ENCODE measurements around the gene FGFRL1. TPM values are rescaled to one million over a fixed set of nuclear protein-coding genes. Genes with fewer than 3 reads are reported as not detected.
A peak's percentile ranks its signal among the peaks of the same experiment; 100 is the strongest.
"Not testable (repeated sequence)": the region's sequence is repeated elsewhere in the genome, so short reads cannot be mapped to it uniquely, and the experiment has no call there.

Gene FGFRL1
- total RNA-seq, 1 donor from 2014 or later, result 70.4 TPM

DNA sequence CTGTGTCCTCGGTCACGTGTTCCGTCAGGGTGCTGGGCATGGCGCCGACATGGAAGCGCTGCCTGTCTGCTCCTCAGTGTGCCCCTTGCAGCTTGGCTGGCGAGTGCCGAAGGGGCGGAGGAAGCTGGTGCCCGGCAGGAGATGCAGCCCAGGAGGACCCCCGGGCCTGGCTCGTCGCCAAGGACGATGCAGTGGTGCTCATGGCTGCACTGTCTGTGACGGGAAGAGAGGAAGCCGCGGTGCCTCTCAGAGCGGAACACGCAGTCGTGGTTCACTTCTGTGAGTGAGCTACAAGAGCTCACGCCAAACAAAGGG is 38.1 kb downstream of the FGFRL1 start:
- no peak for DNase-seq (ENCODE audit: low spot score)
- Mint-ChIP-seq H3K9me3 (ENCODE audit: low read depth) (no peaks in the 10 kb centered on the region), H3K4me3 (ENCODE audit: unreplicated experiment) (no peak overlapping the region), H3K4me1 (ENCODE audit: low read depth) (peaks cover 57% of the 10 kb centered on the region), H3K36me3 (ENCODE audit: low read depth) (no peaks in the 10 kb centered on the region), H3K27me3 (ENCODE audit: low read depth) (peaks cover 2% of the 10 kb centered on the region), H3K27ac (ENCODE audit: unreplicated experiment) (no peak overlapping the region)
- TF ChIP-seq, protein P1, sequence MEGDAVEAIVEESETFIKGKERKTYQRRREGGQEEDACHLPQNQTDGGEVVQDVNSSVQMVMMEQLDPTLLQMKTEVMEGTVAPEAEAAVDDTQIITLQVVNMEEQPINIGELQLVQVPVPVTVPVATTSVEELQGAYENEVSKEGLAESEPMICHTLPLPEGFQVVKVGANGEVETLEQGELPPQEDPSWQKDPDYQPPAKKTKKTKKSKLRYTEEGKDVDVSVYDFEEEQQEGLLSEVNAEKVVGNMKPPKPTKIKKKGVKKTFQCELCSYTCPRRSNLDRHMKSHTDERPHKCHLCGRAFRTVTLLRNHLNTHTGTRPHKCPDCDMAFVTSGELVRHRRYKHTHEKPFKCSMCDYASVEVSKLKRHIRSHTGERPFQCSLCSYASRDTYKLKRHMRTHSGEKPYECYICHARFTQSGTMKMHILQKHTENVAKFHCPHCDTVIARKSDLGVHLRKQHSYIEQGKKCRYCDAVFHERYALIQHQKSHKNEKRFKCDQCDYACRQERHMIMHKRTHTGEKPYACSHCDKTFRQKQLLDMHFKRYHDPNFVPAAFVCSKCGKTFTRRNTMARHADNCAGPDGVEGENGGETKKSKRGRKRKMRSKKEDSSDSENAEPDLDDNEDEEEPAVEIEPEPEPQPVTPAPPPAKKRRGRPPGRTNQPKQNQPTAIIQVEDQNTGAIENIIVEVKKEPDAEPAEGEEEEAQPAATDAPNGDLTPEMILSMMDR (IDR thresholded peaks at IDR 0.05), result no peak

- no peaks in the 10 kb centered on the region for H3K36me3 Mint-ChIP-seq (ENCODE audit: low read depth)
- peaks cover 46% of the 10 kb centered on the region for H3K4me1 Mint-ChIP-seq (ENCODE audit: low read depth)
- no peaks in the 10 kb centered on the region for H3K9me3 Mint-ChIP-seq (ENCODE audit: low read depth)
- no peak overlapping the region for H3K27ac Mint-ChIP-seq (ENCODE audit: unreplicated experiment)
- TF ChIP-seq, protein P1 (IDR thresholded peaks at IDR 0.05), result peak; percentile 56
- peak; percentile 72 for DNase-seq (ENCODE audit: low spot score)
- peaks cover 2% of the 10 kb centered on the region for H3K27me3 Mint-ChIP-seq (ENCODE audit: low read depth)
- H3K4me3 Mint-ChIP-seq (ENCODE audit: unreplicated experiment), result no peak overlapping the region
Measured at GRCh38 chr4:1050486-1051213, 39.2 kb downstream of the FGFRL1 start.

DNA sequence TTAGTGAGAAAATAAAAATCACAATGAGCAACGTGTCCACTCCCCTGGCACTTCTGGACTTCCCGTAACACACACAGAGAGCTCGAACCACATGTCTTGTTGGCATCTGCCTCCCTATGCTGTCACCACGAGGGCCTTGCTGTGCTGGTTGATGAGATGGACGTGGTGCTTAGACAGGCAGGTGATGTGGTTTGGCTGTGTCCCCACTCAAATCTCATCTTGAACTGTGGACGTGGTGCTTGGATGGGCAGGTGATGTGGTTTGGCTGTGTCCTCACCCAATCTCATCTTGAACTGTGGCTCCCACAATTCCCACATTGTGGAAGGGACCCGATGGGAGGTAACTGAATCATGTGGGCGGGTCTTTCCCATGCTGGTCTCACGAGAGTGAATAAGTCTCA is 40.0 kb downstream of the FGFRL1 start:
- H3K27me3 Mint-ChIP-seq (ENCODE audit: low read depth), result peaks cover 2% of the 10 kb centered on the region
- peaks cover 46% of the 10 kb centered on the region for H3K4me1 Mint-ChIP-seq (ENCODE audit: low read depth)
- H3K27ac Mint-ChIP-seq (ENCODE audit: unreplicated experiment), result peak overlapping the region; percentile 70
- TF ChIP-seq, protein P1 (IDR thresholded peaks at IDR 0.05), result no peak
- no peaks in the 10 kb centered on the region for H3K36me3 Mint-ChIP-seq (ENCODE audit: low read depth)
- no peak overlapping the region for H3K4me3 Mint-ChIP-seq (ENCODE audit: unreplicated experiment)
- DNase-seq (ENCODE audit: low spot score), result no peak
- H3K9me3 Mint-ChIP-seq (ENCODE audit: low read depth), result no peaks in the 10 kb centered on the region

DNA sequence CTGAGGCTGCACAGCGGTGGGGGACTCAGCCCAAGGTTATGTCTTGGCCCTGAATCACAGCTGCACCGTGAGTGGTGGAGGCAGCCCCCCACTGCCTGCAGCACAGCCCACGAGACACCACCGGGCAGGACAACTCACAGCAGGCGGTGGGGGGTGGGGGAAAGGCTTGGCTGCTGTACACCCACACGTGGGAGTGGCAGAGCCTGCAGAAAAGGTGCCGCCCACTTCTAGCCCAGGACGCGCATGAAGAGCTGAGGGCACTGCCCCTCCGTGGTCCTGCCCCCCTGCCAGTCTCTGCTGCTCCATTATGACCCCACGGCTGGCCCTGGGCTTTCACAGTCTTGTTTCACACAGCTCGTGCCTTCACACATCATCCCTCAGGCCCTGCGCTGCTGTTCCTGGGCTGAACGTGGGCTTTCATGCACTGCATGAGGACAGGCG is 40.8 kb downstream of the FGFRL1 start:
- H3K4me3 Mint-ChIP-seq (ENCODE audit: unreplicated experiment), result peak overlapping the region; percentile 39
- peaks cover 40% of the 10 kb centered on the region for H3K4me1 Mint-ChIP-seq (ENCODE audit: low read depth)
- peak overlapping the region; percentile 89 for H3K27ac Mint-ChIP-seq (ENCODE audit: unreplicated experiment)
- DNase-seq (ENCODE audit: low spot score), result no peak
- TF ChIP-seq, protein P1 (IDR thresholded peaks at IDR 0.05), result no peak
- no peaks in the 10 kb centered on the region for H3K9me3 Mint-ChIP-seq (ENCODE audit: low read depth)
- peaks cover 2% of the 10 kb centered on the region for H3K27me3 Mint-ChIP-seq (ENCODE audit: low read depth)
- no peaks in the 10 kb centered on the region for H3K36me3 Mint-ChIP-seq (ENCODE audit: low read depth)

GRCh38 chr4:1053080-1053661 is 41.7 kb downstream of the FGFRL1 start:
- peak overlapping the region; percentile 48 for H3K4me3 Mint-ChIP-seq (ENCODE audit: unreplicated experiment)
- TF ChIP-seq, protein P1 (IDR thresholded peaks at IDR 0.05), result no peak
- H3K27me3 Mint-ChIP-seq (ENCODE audit: low read depth), result peaks cover 2% of the 10 kb centered on the region
- H3K9me3 Mint-ChIP-seq (ENCODE audit: low read depth), result no peaks in the 10 kb centered on the region
- H3K36me3 Mint-ChIP-seq (ENCODE audit: low read depth), result no peaks in the 10 kb centered on the region
- peaks cover 31% of the 10 kb centered on the region for H3K4me1 Mint-ChIP-seq (ENCODE audit: low read depth)
- DNase-seq (ENCODE audit: low spot score), result peak; percentile 92
- peak overlapping the region; percentile 89 for H3K27ac Mint-ChIP-seq (ENCODE audit: unreplicated experiment)

- H3K36me3 Mint-ChIP-seq (ENCODE audit: low read depth); H3K9me3 Mint-ChIP-seq (ENCODE audit: low read depth); DNase-seq (ENCODE audit: low spot score); H3K4me3 Mint-ChIP-seq (ENCODE audit: unreplicated experiment); H3K27me3 Mint-ChIP-seq (ENCODE audit: low read depth): not testable (repeated sequence)
- Mint-ChIP-seq H3K27ac (ENCODE audit: unreplicated experiment) (peak overlapping the region; percentile 89), H3K4me1 (ENCODE audit: low read depth) (peaks cover 28% of the 10 kb centered on the region)
Measured at GRCh38 chr4:1053891-1054290, 42.5 kb downstream of the FGFRL1 start.

DNA sequence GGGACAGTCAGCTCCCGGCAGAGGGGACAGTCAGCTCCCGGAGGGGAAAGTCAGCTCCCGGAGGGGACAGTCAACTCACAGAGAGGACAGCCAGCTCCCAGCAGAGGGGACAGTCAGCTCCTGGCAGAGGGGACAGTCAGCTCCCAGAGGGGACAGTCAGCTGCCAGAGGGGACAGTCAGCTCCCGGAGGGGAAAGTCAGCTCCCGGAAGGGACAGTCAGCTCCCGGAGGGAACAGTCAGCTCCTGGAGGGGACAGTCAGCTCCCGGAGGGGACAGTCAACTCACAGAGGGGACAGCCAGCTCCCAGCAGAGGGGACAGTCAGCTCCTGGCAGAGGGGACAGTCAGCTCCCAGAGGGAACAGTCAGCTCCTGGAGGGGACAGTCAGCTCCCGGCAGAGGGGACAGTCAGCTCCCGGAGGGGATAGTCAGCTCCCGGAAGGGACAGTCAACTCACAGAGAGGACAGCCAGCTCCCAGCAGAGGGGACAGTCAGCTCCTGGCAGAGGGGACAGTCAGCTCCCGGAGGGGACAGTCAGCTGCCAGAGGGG is 43.3 kb downstream of the FGFRL1 start:
- H3K9me3 Mint-ChIP-seq (ENCODE audit: low read depth); H3K27me3 Mint-ChIP-seq (ENCODE audit: low read depth); H3K36me3 Mint-ChIP-seq (ENCODE audit: low read depth); H3K27ac Mint-ChIP-seq (ENCODE audit: unreplicated experiment); H3K4me3 Mint-ChIP-seq (ENCODE audit: unreplicated experiment); DNase-seq (ENCODE audit: low spot score): not testable (repeated sequence)
- H3K4me1 Mint-ChIP-seq (ENCODE audit: low read depth), result peaks cover 28% of the 10 kb centered on the region

- not testable (repeated sequence) for H3K27ac Mint-ChIP-seq (ENCODE audit: unreplicated experiment); H3K27me3 Mint-ChIP-seq (ENCODE audit: low read depth); H3K36me3 Mint-ChIP-seq (ENCODE audit: low read depth); H3K9me3 Mint-ChIP-seq (ENCODE audit: low read depth); H3K4me3 Mint-ChIP-seq (ENCODE audit: unreplicated experiment); DNase-seq (ENCODE audit: low spot score)
- H3K4me1 Mint-ChIP-seq (ENCODE audit: low read depth), result peaks cover 28% of the 10 kb centered on the region
Measured at GRCh38 chr4:1055243-1055701, 43.8 kb downstream of the FGFRL1 start.
